ENCODE data around the gene ZNF106. TPM values are rescaled to one million over a fixed set of nuclear protein-coding genes. Genes with fewer than 3 reads are reported as not detected.

The ZNF106 gene
- total and polyA plus RNA-seq, 2 experiments from 2014 or later = 35.7 to 43.8 TPM

GRCh38 chr15:42504631-42505030, 13.7 kb upstream of the ZNF106 start:
- no peak overlapping the region for H3K27ac ChIP-seq
- 79 to 84% methylated on average over 3 of the region's 3 CpGs for WGBS, 2 experiments (ENCODE audit: low coverage in 1 of 2, low lambda C conversion rate in 2 of 2, missing lambda C conversion rate in 2 of 2)
- TF ChIP-seq EZH2 (IDR thresholded peaks at IDR 0.05; ENCODE audit: insufficient read depth, poor library complexity, severe bottlenecking) (no peak), EZH2phosphoT487 (IDR thresholded peaks at IDR 0.05; ENCODE audit: insufficient read depth, low read depth) (no peak)
- no peaks in the 10 kb centered on the region for H4K20me1 ChIP-seq (ENCODE audit: insufficient read depth)
- no peak overlapping the region for H3K4me3 ChIP-seq
- no peaks in the 10 kb centered on the region for H3K27me3 ChIP-seq (replicated peaks; ENCODE audit: insufficient read depth)
- no peak overlapping the region for H2AFZ ChIP-seq
- no peaks in the 10 kb centered on the region for H3K9me3 ChIP-seq (ENCODE audit: low read depth)
- peaks cover 19% of the 10 kb centered on the region for H3K4me1 ChIP-seq (ENCODE audit: insufficient read depth)
- H3K36me3 ChIP-seq (ENCODE audit: low read depth) = peaks cover 5% of the 10 kb centered on the region; the same call in 1 of the 2 replicates
- no peak overlapping the region for H3K9ac ChIP-seq
- peaks cover 100% of the 10 kb centered on the region for H3K79me2 ChIP-seq (ENCODE audit: insufficient read depth)
- H3K9me2 ChIP-seq (ENCODE audit: insufficient read depth) = no peaks in the 10 kb centered on the region
- peaks cover 6% of the 10 kb centered on the region; the same call in 1 of the 2 replicates for H3F3A ChIP-seq (ENCODE audit: insufficient read depth)
- in situ Hi-C loops (cut with MboI) = no loop called here
- no peak for DNase-seq
- H3K4me2 ChIP-seq (ENCODE audit: unreplicated experiment) = no peak overlapping the region

- WGBS, 2 experiments (ENCODE audit: low coverage in 1 of 2, low lambda C conversion rate in 2 of 2, missing lambda C conversion rate in 2 of 2) = 76 to 88% methylated on average over 1 of the region's 1 CpG
- no peaks in the 10 kb centered on the region for H3K9me3 ChIP-seq (ENCODE audit: low read depth)
- H3K4me3 ChIP-seq = no peak overlapping the region
- H3K27ac ChIP-seq = no peak overlapping the region
- H2AFZ ChIP-seq = no peak overlapping the region
- TF ChIP-seq EZH2 (IDR thresholded peaks at IDR 0.05; ENCODE audit: insufficient read depth, poor library complexity, severe bottlenecking) (no peak), EZH2phosphoT487 (IDR thresholded peaks at IDR 0.05; ENCODE audit: insufficient read depth, low read depth) (no peak)
- H3K4me1 ChIP-seq (ENCODE audit: insufficient read depth) = peaks cover 27% of the 10 kb centered on the region
- no peaks in the 10 kb centered on the region for H3K9me2 ChIP-seq (ENCODE audit: insufficient read depth)
- peaks cover 8% of the 10 kb centered on the region; the same call in 1 of the 2 replicates for H3F3A ChIP-seq (ENCODE audit: insufficient read depth)
- no peak overlapping the region for H3K4me2 ChIP-seq (ENCODE audit: unreplicated experiment)
- H3K79me2 ChIP-seq (ENCODE audit: insufficient read depth) = peaks cover 98% of the 10 kb centered on the region
- peaks cover 5% of the 10 kb centered on the region; the same call in 1 of the 2 replicates for H3K36me3 ChIP-seq (ENCODE audit: low read depth)
- in situ Hi-C loops (cut with MboI) = no loop called here
- DNase-seq = no peak
- no peaks in the 10 kb centered on the region for H3K27me3 ChIP-seq (replicated peaks; ENCODE audit: insufficient read depth)
- H4K20me1 ChIP-seq (ENCODE audit: insufficient read depth) = no peaks in the 10 kb centered on the region
- no peak overlapping the region for H3K9ac ChIP-seq
Observed at GRCh38 chr15:42503825-42504224, 12.9 kb upstream of the ZNF106 start.

GRCh38 chr15:42502477-42502876, 11.5 kb upstream of the ZNF106 start:
- no peaks in the 10 kb centered on the region for H3K27me3 ChIP-seq (replicated peaks; ENCODE audit: insufficient read depth)
- H3F3A ChIP-seq (ENCODE audit: insufficient read depth) = peaks cover 12% of the 10 kb centered on the region; the same call in 1 of the 2 replicates
- TF ChIP-seq EZH2 (IDR thresholded peaks at IDR 0.05; ENCODE audit: insufficient read depth, poor library complexity, severe bottlenecking) (no peak), EZH2phosphoT487 (IDR thresholded peaks at IDR 0.05; ENCODE audit: insufficient read depth, low read depth) (no peak)
- no peak overlapping the region for H3K9ac ChIP-seq
- no peak for DNase-seq
- H3K4me2 ChIP-seq (ENCODE audit: unreplicated experiment) = no peak overlapping the region
- 90% methylated on average over 4 of the region's 4 CpGs for WGBS, 2 experiments (ENCODE audit: low coverage in 1 of 2, low lambda C conversion rate in 2 of 2, missing lambda C conversion rate in 2 of 2)
- H3K9me2 ChIP-seq (ENCODE audit: insufficient read depth) = no peaks in the 10 kb centered on the region
- H2AFZ ChIP-seq = no peak overlapping the region
- peaks cover 98% of the 10 kb centered on the region for H3K79me2 ChIP-seq (ENCODE audit: insufficient read depth)
- in situ Hi-C loops (cut with MboI) = no loop called here
- no peak overlapping the region for H3K4me3 ChIP-seq
- H4K20me1 ChIP-seq (ENCODE audit: insufficient read depth) = no peaks in the 10 kb centered on the region
- peaks cover 22% of the 10 kb centered on the region for H3K4me1 ChIP-seq (ENCODE audit: insufficient read depth)
- H3K36me3 ChIP-seq (ENCODE audit: low read depth) = peaks cover 5% of the 10 kb centered on the region; the same call in 1 of the 2 replicates
- H3K27ac ChIP-seq = no peak overlapping the region
- no peaks in the 10 kb centered on the region for H3K9me3 ChIP-seq (ENCODE audit: low read depth)

GRCh38 chr15:42499858-42500609, 9.1 kb upstream of the ZNF106 start:
- Histone ChIP-seq H3K4me2 (ENCODE audit: unreplicated experiment) (peak overlapping the region; percentile 20), H3K79me2 (ENCODE audit: insufficient read depth) (peaks cover 93% of the 10 kb centered on the region), H3K9me3 (ENCODE audit: low read depth) (no peaks in the 10 kb centered on the region), H3K9ac (no peak overlapping the region), H4K20me1 (ENCODE audit: insufficient read depth) (no peaks in the 10 kb centered on the region), H3K36me3 (ENCODE audit: low read depth) (peaks cover 5% of the 10 kb centered on the region; the same call in 1 of the 2 replicates), H3K4me1 (ENCODE audit: insufficient read depth) (peaks cover 21% of the 10 kb centered on the region), H3F3A (ENCODE audit: insufficient read depth) (peaks cover 20% of the 10 kb centered on the region; the same call in 1 of the 2 replicates), H3K4me3 (no peak overlapping the region), H2AFZ (no peak overlapping the region), H3K9me2 (ENCODE audit: insufficient read depth) (no peaks in the 10 kb centered on the region), H3K27me3 (replicated peaks; ENCODE audit: insufficient read depth) (no peaks in the 10 kb centered on the region), H3K27ac (peak overlapping the region; percentile 47)
- 83 to 89% methylated on average over 12 of the region's 12 CpGs for WGBS, 2 experiments (ENCODE audit: low coverage in 1 of 2, low lambda C conversion rate in 2 of 2, missing lambda C conversion rate in 2 of 2)
- no peak for DNase-seq
- TF ChIP-seq EZH2phosphoT487 (IDR thresholded peaks at IDR 0.05; ENCODE audit: insufficient read depth, low read depth) (no peak), EZH2 (IDR thresholded peaks at IDR 0.05; ENCODE audit: insufficient read depth, poor library complexity, severe bottlenecking) (no peak)
- in situ Hi-C loops (cut with MboI) = no loop called here

All from GM23248 (cell line).